OCI-LY3 (cell line): ENCODE measurements around the gene TMA7.

Experiments
- EZH2phosphoT487 ChIP-seq: fragments of 200-600 bp; shearing (Covaris generic); IDR thresholded peaks from 2 replicates; pipeline ENCODE4 v1.6.1; 2018; ENCODE audit warnings: antibody characterized with exemption, mixed run types, low read depth
- TF ChIP-seq, protein P1 (sequence below): fragments of 200-600, 300-600 bp; sonication (generic); IDR thresholded peaks from 2 replicates; pipeline ENCODE4 v1.5.1; 2014; ENCODE audit warnings: antibody characterized with exemption, low read length, low read depth

DNA sequence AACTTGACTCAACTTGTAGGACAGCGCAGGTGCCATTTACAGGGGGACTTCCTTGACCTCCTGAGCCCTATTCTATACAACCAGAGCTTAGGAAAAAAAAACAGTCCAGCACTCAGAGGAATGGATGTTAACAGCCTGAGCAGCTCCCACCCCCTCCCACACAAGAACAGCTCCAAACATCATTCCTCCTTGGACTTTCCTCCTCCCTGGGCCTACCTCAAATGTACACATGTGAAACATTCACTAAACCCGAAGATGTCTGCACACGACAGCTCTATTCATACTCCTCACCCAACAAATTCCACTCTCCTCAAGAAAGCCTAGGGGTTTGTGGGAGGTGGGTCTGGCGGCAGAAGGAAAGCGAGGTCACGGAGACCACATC is 6.0 kb downstream of the TMA7 start:
- TF ChIP-seq, protein P1, sequence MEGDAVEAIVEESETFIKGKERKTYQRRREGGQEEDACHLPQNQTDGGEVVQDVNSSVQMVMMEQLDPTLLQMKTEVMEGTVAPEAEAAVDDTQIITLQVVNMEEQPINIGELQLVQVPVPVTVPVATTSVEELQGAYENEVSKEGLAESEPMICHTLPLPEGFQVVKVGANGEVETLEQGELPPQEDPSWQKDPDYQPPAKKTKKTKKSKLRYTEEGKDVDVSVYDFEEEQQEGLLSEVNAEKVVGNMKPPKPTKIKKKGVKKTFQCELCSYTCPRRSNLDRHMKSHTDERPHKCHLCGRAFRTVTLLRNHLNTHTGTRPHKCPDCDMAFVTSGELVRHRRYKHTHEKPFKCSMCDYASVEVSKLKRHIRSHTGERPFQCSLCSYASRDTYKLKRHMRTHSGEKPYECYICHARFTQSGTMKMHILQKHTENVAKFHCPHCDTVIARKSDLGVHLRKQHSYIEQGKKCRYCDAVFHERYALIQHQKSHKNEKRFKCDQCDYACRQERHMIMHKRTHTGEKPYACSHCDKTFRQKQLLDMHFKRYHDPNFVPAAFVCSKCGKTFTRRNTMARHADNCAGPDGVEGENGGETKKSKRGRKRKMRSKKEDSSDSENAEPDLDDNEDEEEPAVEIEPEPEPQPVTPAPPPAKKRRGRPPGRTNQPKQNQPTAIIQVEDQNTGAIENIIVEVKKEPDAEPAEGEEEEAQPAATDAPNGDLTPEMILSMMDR = no peak
- TF ChIP-seq EZH2phosphoT487 = no peak
